SH-SY5Y (cell line): Measurements from ENCODE around the gene RAB9A.

Experiments used
- GATA2 ChIP-seq: IDR thresholded peaks from 2 replicates; pipeline ENCODE4 v1.6.1; 2011; ENCODE audit warnings: mild to moderate bottlenecking, low read depth, low read length
- GATA3 ChIP-seq: IDR thresholded peaks from 2 replicates; pipeline ENCODE4 v1.6.1; 2011; ENCODE audit warnings: low read depth, mild to moderate bottlenecking, low read length, moderate library complexity

DNA sequence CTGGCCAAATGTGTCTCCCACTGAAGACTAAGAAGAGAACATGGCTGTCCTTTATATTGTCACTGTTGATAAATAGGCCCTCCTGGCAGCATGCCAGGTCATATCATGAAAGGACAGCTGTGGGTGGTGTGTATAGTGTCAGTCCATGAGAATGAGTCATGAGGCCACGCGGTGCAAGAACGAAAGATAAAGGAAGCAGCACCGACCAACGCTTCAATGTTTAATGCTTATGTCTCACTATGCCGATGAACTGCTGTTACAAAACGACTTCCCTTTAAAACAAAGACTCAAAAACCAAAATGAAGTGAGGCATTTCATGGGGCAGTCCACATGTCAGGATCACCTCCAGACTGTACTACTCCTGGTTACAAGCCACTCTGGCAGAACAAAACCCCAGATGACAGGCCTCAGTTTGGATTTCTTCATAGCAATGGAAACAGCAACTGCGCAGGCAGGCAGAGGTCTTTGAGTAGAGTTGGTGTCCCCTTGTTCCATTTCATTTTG lies 41.2 kb upstream of the RAB9A start:
- TF ChIP-seq GATA2 (no peak), GATA3 (no peak)
